ENCODE data around the gene STX10. TPM values are rescaled to one million over a fixed set of nuclear protein-coding genes. Genes with fewer than 3 reads are reported as not detected.

Gene STX10
- total and polyA plus RNA-seq, 9 donors = 15.3 to 57.8 (median 43.0) TPM

- no peak for TF ChIP-seq POLR2A (IDR thresholded peaks at IDR 0.05)
- TF ChIP-seq CTCF (IDR thresholded peaks at IDR 0.05) = no peak
- TF ChIP-seq EP300 (IDR thresholded peaks at IDR 0.05) = no peak
- Histone ChIP-seq H3K4me3 (no peak overlapping the region), H3K9me3 (no peaks in the 10 kb centered on the region), H3K27me3 (no peaks in the 10 kb centered on the region), H3K4me1 (ENCODE audit: insufficient read depth) (no peaks in the 10 kb centered on the region), H3K36me3 (no peaks in the 10 kb centered on the region), H3K27ac (no peak overlapping the region)
- 88 to 92% (median 90%) methylated on average over 6 of the region's 6 CpGs for WGBS, 3 donors
- intact Hi-C loops (cut with DNase I) = no loop called here
- no peak for DNase-seq
Measured at GRCh38 chr19:13127811-13128575, 22.2 kb downstream of the STX10 start.

DNA sequence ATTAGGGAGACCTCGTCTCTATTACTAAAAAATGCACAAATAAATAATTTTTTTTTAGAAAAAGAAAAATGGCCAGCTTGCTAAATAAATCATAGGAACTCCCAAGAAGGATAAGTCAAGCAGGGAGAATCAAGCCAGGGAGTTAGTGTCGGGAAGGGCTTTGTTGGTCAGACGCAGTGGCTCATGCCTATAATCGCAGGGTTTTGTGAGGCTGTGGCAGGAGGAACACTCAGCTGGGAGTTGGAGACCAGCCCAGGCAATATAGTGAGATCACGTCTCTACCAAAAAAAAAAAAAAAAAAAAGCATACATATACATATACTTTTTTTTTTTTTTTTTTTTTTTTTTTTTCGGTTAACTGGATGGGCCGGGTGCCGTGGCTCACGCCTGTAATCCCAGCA lies 23.1 kb downstream of the STX10 start:
- no peak for DNase-seq
- Histone ChIP-seq H3K27ac (no peak overlapping the region), H3K9me3 (no peaks in the 10 kb centered on the region), H3K27me3 (no peaks in the 10 kb centered on the region), H3K4me1 (ENCODE audit: insufficient read depth) (no peaks in the 10 kb centered on the region), H3K4me3 (no peak overlapping the region), H3K36me3 (no peaks in the 10 kb centered on the region)
- TF ChIP-seq CTCF (IDR thresholded peaks at IDR 0.05) = no peak
- TF ChIP-seq EP300 (IDR thresholded peaks at IDR 0.05) = no peak
- TF ChIP-seq POLR2A (IDR thresholded peaks at IDR 0.05) = no peak
- WGBS, 3 donors = 84 to 88% (median 86%) methylated on average over 9 of the region's 9 CpGs
- intact Hi-C loops (cut with DNase I) = no loop called here

DNA sequence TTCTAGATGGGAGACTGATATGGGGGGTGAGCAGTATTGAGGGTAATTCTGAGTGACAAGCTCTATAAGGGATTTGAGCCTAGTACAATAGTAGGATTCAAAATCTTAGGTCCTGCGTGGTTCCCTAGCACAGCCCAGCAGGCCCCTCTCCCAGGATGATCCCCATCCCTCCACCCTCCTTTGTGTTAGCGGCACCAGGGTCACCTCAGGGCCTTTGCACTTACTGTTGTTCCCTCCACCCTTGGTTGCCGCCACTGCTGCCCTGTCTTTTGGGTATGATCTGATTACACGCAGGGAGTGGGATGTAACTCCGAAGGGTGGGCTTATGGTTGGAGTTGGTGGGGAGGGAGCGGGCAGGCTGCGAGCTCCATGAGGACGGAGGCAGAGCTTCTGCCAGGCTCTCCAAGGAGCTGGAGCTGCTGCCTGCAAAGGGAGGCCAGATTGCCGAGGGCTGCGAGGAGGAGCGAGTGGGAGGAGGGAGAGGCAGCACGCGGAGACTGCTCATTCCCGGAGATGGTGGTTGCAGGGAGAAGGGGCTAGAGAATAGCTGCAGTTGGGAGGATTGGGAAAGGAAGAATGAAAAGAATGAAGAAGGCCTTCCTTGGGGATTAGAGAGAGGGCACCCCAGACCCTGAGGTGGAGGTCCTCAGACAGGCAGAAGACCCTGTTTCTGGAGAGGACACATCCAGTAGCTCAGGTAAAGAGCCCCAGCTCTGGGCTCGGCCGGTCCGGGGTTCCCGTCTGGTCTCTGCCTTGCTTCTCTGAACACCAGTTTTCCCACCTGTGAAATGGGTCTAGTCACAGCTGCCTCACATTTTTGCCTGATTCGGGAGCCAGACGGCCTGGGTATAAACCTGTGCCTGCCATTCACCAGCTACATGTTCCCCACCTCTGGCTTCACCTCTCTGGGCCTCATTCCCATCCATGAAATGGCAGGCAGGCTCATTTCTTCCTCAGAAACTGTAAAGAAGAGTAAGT lies 26.9 kb downstream of the STX10 start:
- no peaks in the 10 kb centered on the region for H3K9me3 ChIP-seq
- 78 to 82% (median 82%) methylated on average over 20 of the region's 20 CpGs for WGBS, 3 donors
- no peak overlapping the region for H3K27ac ChIP-seq
- intact Hi-C loops (cut with DNase I) = no loop called here
- DNase-seq = no peak
- H3K36me3 ChIP-seq = no peaks in the 10 kb centered on the region
- H3K27me3 ChIP-seq = no peaks in the 10 kb centered on the region
- H3K4me1 ChIP-seq (ENCODE audit: insufficient read depth) = peaks cover 9% of the 10 kb centered on the region
- H3K4me3 ChIP-seq = no peak overlapping the region
- no peak for TF ChIP-seq EP300 (IDR thresholded peaks at IDR 0.05)
- TF ChIP-seq POLR2A (IDR thresholded peaks at IDR 0.05) = no peak

GRCh38 chr19:13122275-13122878 lies 27.8 kb downstream of the STX10 start:
- no peak overlapping the region for H3K27ac ChIP-seq
- peaks cover 9% of the 10 kb centered on the region for H3K4me1 ChIP-seq (ENCODE audit: insufficient read depth)
- H3K4me3 ChIP-seq = no peak overlapping the region
- TF ChIP-seq CTCF (IDR thresholded peaks at IDR 0.05) (no peak), POLR2A (IDR thresholded peaks at IDR 0.05) (no peak), EP300 (IDR thresholded peaks at IDR 0.05) (no peak)
- H3K27me3 ChIP-seq = no peaks in the 10 kb centered on the region
- no peaks in the 10 kb centered on the region for H3K9me3 ChIP-seq
- intact Hi-C loops (cut with DNase I) = no loop called here
- no peak for DNase-seq
- 75 to 86% (median 82%) methylated on average over 13 of the region's 13 CpGs for whole genome bisulfite sequencing, 3 donors
- no peaks in the 10 kb centered on the region for H3K36me3 ChIP-seq
